H1 (cell line): ENCODE measurements around the gene ZXDC. TPM values are rescaled to one million over a fixed set of nuclear protein-coding genes. Genes with fewer than 3 reads are reported as not detected.

Experiments used
- CTCF ChIA-PET: fragments of 300-600 bp; sonication (Branson Sonifier 250); formaldehyde crosslinking; loops from one replicate; lab custom pipeline; 2021; ENCODE audit not compliant: partially characterized antibody; lab: Charles Lee
- POLR2A ChIA-PET: fragments of 300-600 bp; sonication (Branson Sonifier 250); formaldehyde crosslinking; loops from one replicate; lab custom pipeline; 2021; ENCODE audit warnings: inconsistent platforms; ENCODE audit not compliant: partially characterized antibody; lab: Charles Lee
- DNase-seq, 2 experiments: peaks; one replicate each; pipeline versions ENCODE4 v3.0.0 to v3.0.0-alpha.2; 2010 to 2022; ENCODE audit warnings: low spot score in 2 of 2, low read depth in 1 of 2, mixed read lengths in 1 of 2
- FAIRE-seq: peaks from 2 replicates; lab custom pipeline; 2011; peaks lifted over from hg19 to GRCh38; lab: Jason Lieb, UNC
- H2AFZ ChIP-seq: 2 replicates; pipeline ENCODE4 v1.8.1; 2012; ENCODE audit warnings: low read length, inconsistent platforms
- H2AK5ac ChIP-seq: 2 replicates; pipeline ENCODE4 v1.6.1; 2013; ENCODE audit warnings: low read depth, low read length
- H2BK120ac ChIP-seq: replicated peaks from 2 replicates; pipeline ENCODE3; 2013; ENCODE audit warnings: low read depth, low read length, inconsistent platforms
- H2BK12ac ChIP-seq: 2 replicates; pipeline ENCODE4 v1.6.1; 2013; ENCODE audit warnings: low read depth, low read length
- H2BK15ac ChIP-seq: 2 replicates; pipeline ENCODE4 v1.6.1; 2013; ENCODE audit warnings: low read length
- H2BK20ac ChIP-seq: 2 replicates; pipeline ENCODE4 v1.6.1; 2013; ENCODE audit warnings: low read length
- H2BK5ac ChIP-seq: 2 replicates; pipeline ENCODE4 v1.6.1; 2013; ENCODE audit warnings: low read depth, low read length
- H3K14ac ChIP-seq: 2 replicates; pipeline ENCODE4 v1.6.1; 2013; ENCODE audit warnings: inconsistent platforms; ENCODE audit not compliant: insufficient read length
- H3K18ac ChIP-seq: 2 replicates; pipeline ENCODE4 v1.6.1; 2013; ENCODE audit warnings: low read length; ENCODE audit errors: extremely low read depth
- H3K23ac ChIP-seq: 2 replicates; pipeline ENCODE4 v1.6.1; 2013; ENCODE audit warnings: inconsistent platforms; ENCODE audit not compliant: insufficient read length
- H3K23me2 ChIP-seq: 2 replicates; pipeline ENCODE4 v1.6.1; 2013; ENCODE audit warnings: low read depth, low read length
- H3K27ac ChIP-seq: 2 replicates; pipeline ENCODE4 v1.6.1; 2011; ENCODE audit warnings: low read depth, low read length, inconsistent platforms
- H3K27me3 ChIP-seq, 4 experiments: replicated peaks in 1 of 4; 1 replicate in 1 of 4; 2 replicates in 3 of 4; pipeline versions ENCODE4 v1.6.1 to v1.8.1; 2011 to 2013; ENCODE audit warnings: low read length in 3 of 4, mild to moderate bottlenecking in 3 of 4, inconsistent platforms in 2 of 4, mixed read lengths in 2 of 4, moderate library complexity in 1 of 4; ENCODE audit not compliant: control insufficient read depth in 3 of 4, insufficient read depth in 3 of 4; ENCODE audit errors: extremely low read depth in 1 of 4
- H3K36me3 ChIP-seq, 4 experiments: 2 replicates each; pipeline versions ENCODE4 v1.6.1 to v1.8.1; 2011 to 2013; ENCODE audit warnings: mild to moderate bottlenecking in 4 of 4, low read length in 3 of 4, moderate library complexity in 2 of 4, control low read depth in 1 of 4, inconsistent platforms in 1 of 4; ENCODE audit not compliant: insufficient read depth in 4 of 4, control insufficient read depth in 2 of 4
- H3K4ac ChIP-seq: replicated peaks from 2 replicates; pipeline ENCODE3; 2013; ENCODE audit warnings: low read length, low read depth, mixed read lengths, inconsistent platforms; ENCODE audit not compliant: insufficient read length
- H3K4me1 ChIP-seq, 4 experiments: replicated peaks in 1 of 4; 1 replicate in 1 of 4; 2 replicates in 3 of 4; pipeline versions ENCODE4 v1.6.1 to v1.8.1; 2011 to 2013; ENCODE audit warnings: low read length in 3 of 4, inconsistent platforms in 2 of 4, mixed read lengths in 1 of 4; ENCODE audit not compliant: insufficient read depth in 4 of 4, control insufficient read depth in 3 of 4
- H3K4me2 ChIP-seq, 2 experiments: 2 replicates each; pipeline versions ENCODE4 v1.6.1 to v1.8.1; 2011 to 2013; ENCODE audit warnings: low read depth in 2 of 2, low read length in 2 of 2, control low read depth in 1 of 2, inconsistent platforms in 1 of 2, mild to moderate bottlenecking in 1 of 2; ENCODE audit not compliant: insufficient read depth in 1 of 2
- H3K4me3 ChIP-seq, 4 experiments: fragments of 200-600, 300-600 bp in 1 of 4; sonication (generic), shearing (Covaris generic), sonication (Bioruptor Twin) in 1 of 4; 2 replicates each; pipeline versions ENCODE4 v1.5.1 to v1.8.1; 2011 to 2016; ENCODE audit warnings: low read length in 4 of 4, low read depth in 3 of 4, control low read depth in 2 of 4, inconsistent platforms in 2 of 4, mild to moderate bottlenecking in 2 of 4, mixed read lengths in 1 of 4, moderate library complexity in 1 of 4; ENCODE audit not compliant: insufficient read depth in 2 of 4; ENCODE audit errors: extremely low read depth in 1 of 4
- H3K56ac ChIP-seq: replicated peaks from 2 replicates; pipeline ENCODE3; 2013; ENCODE audit warnings: low read depth, mild to moderate bottlenecking, mixed read lengths, low read length, inconsistent platforms; ENCODE audit not compliant: insufficient read length
- H3K79me1 ChIP-seq: 2 replicates; pipeline ENCODE4 v1.6.1; 2013; ENCODE audit warnings: low read depth, low read length, control low read depth
- H3K79me2 ChIP-seq, 2 experiments: 2 replicates each; pipeline versions ENCODE4 v1.6.1 to v1.8.1; 2012 to 2013; ENCODE audit warnings: low read length in 2 of 2, mild to moderate bottlenecking in 2 of 2, inconsistent platforms in 1 of 2; ENCODE audit not compliant: insufficient read depth in 2 of 2, control insufficient read depth in 1 of 2
- H3K9ac ChIP-seq, 4 experiments: replicated peaks in 1 of 4; 1 replicate in 1 of 4; 2 replicates in 3 of 4; pipeline versions ENCODE4 v1.6.1 to v1.8.1; 2011 to 2013; ENCODE audit warnings: low read depth in 3 of 4, low read length in 3 of 4, control low read depth in 2 of 4, mild to moderate bottlenecking in 2 of 4, moderate library complexity in 2 of 4, inconsistent platforms in 1 of 4; ENCODE audit errors: extremely low read depth in 1 of 4
- H3K9me3 ChIP-seq, 2 experiments: 2 replicates each; pipeline versions ENCODE4 v1.6.1 to v1.8.1; 2012 to 2013; ENCODE audit warnings: mild to moderate bottlenecking in 2 of 2, moderate library complexity in 2 of 2, control low read depth in 1 of 2, inconsistent platforms in 1 of 2, low read depth in 1 of 2, low read length in 1 of 2, mixed read lengths in 1 of 2; ENCODE audit not compliant: insufficient read depth in 2 of 2
- H4K20me1 ChIP-seq, 2 experiments: replicated peaks in 1 of 2; 2 replicates each; pipeline versions ENCODE3 to v1.8.1; 2011 to 2013; ENCODE audit warnings: inconsistent platforms in 2 of 2, low read length in 2 of 2, mild to moderate bottlenecking in 1 of 2; ENCODE audit not compliant: insufficient read depth in 2 of 2, control insufficient read depth in 1 of 2
- H4K5ac ChIP-seq: 2 replicates; pipeline ENCODE4 v1.6.1; 2013; ENCODE audit warnings: low read length, low read depth, mixed read lengths, inconsistent platforms; ENCODE audit not compliant: insufficient read length
- H4K8ac ChIP-seq: 2 replicates; pipeline ENCODE4 v1.8.0; 2013; ENCODE audit warnings: mild to moderate bottlenecking, moderate library complexity, low read length, inconsistent platforms; ENCODE audit not compliant: insufficient read depth; ENCODE audit errors: extremely low read depth
- H4K91ac ChIP-seq: replicated peaks from 2 replicates; pipeline ENCODE3; 2013; ENCODE audit warnings: low read length, mixed read lengths, inconsistent platforms; ENCODE audit not compliant: insufficient read length
- BACH1 ChIP-seq: IDR thresholded peaks from 2 replicates; pipeline ENCODE4 v1.6.1; 2012; ENCODE audit warnings: low read length, improper control_type of control experiment
- BCL11A ChIP-seq, 2 experiments: IDR thresholded peaks; one replicate each; pipeline ENCODE4 v1.6.1; 2011; ENCODE audit warnings: low read depth in 2 of 2, low read length in 2 of 2, mild to moderate bottlenecking in 2 of 2
- CBX8 ChIP-seq: fragments of 300-800, 300-1000 bp; sonication (generic); IDR thresholded peaks from 2 replicates; pipeline ENCODE4 v1.7.1; 2016; ENCODE audit warnings: low read depth, low read length, borderline replicate concordance
- CTCF ChIP-seq, 3 experiments: IDR thresholded peaks; 1 replicate in 2 of 3; 2 replicates in 1 of 3; pipeline versions ENCODE4 v1.5.1 to v1.6.1; 2011; ENCODE audit warnings: low read length in 3 of 3, mild to moderate bottlenecking in 3 of 3, inconsistent platforms in 2 of 3, low read depth in 1 of 3, moderate library complexity in 1 of 3; ENCODE audit not compliant: insufficient read depth in 1 of 3; ENCODE audit errors: control extremely low read depth in 1 of 3
- EGR1 ChIP-seq: IDR thresholded peaks from 2 replicates; pipeline ENCODE4 v1.6.1; 2011; ENCODE audit warnings: low read depth, low read length, borderline replicate concordance
- KDM5A ChIP-seq: fragments of 200-600 bp; IDR thresholded peaks from 2 replicates; pipeline ENCODE4 v1.7.1; 2012; ENCODE audit warnings: mild to moderate bottlenecking, low read length, inconsistent platforms, mixed read lengths
- PHF8 ChIP-seq: fragments of 200-600 bp; sonication (generic); conservative IDR thresholded peaks from 2 replicates; pipeline ENCODE4 v1.7.1; 2012; ENCODE audit warnings: low read depth, mild to moderate bottlenecking, inconsistent platforms, low read length, moderate library complexity
- SP2 ChIP-seq: IDR thresholded peaks from 2 replicates; pipeline ENCODE4 v1.6.1; 2012; ENCODE audit warnings: mild to moderate bottlenecking, low read length, inconsistent platforms
- TBP ChIP-seq: IDR thresholded peaks from 2 replicates; pipeline ENCODE4 v1.6.1; 2011; ENCODE audit warnings: low read depth, low read length, improper control_type of control experiment
- WGBS, 2 experiments: shearing (Covaris generic) in 1 of 2; methylation state at CpG; one replicate each; pipeline versions ENCODE4 v1.1.6 to v1.1.7; 2013 to 2015; ENCODE audit warnings: low lambda C conversion rate in 2 of 2, mixed read lengths in 2 of 2, inconsistent platforms in 1 of 2, low coverage in 1 of 2, missing lambda C conversion rate in 1 of 2; ENCODE audit not compliant: insufficient replicate concordance in 2 of 2, insufficient coverage in 1 of 2, insufficient read length in 1 of 2; ENCODE audit errors: extremely low coverage in 1 of 2, missing lambda C conversion rate in 1 of 2; 5-methylcytosine and 5-hydroxymethylcytosine counted together
- polyA plus RNA-seq, 7 experiments: library from polyadenylated mRNA; depleted of rRNA in 3 of 7; stranded (reverse) in 5 of 7; unstranded in 2 of 7; fragments of >200 nt in 5 of 7; fragments of 200-250 nt in 2 of 7; gene quantifications; 1 replicate in 5 of 7; 2 replicates in 1 of 7; 4 replicates in 1 of 7; pipeline versions ENCODE4 v1.2.1 to v1.2.3, GENCODE V29; 2011 to 2013; ENCODE audit warnings: missing spikeins in 2 of 7, mixed read lengths in 2 of 7
- total RNA-seq: library from RNA; stranded (reverse); fragmentation: NEBNext Ultra II Directional; extraction: Animal tissue kit (Norgen Biotek cat#: 25700); gene quantifications from 2 replicates; pipeline ENCODE4 v1.2.1, GENCODE V29; 2021

The ZXDC gene
- total and polyA plus RNA-seq, 2 of the 8 experiments (the other 6 are each of a cell fraction or from before 2014, with no cell fraction given), result 12.7 to 24.3 TPM

DNA sequence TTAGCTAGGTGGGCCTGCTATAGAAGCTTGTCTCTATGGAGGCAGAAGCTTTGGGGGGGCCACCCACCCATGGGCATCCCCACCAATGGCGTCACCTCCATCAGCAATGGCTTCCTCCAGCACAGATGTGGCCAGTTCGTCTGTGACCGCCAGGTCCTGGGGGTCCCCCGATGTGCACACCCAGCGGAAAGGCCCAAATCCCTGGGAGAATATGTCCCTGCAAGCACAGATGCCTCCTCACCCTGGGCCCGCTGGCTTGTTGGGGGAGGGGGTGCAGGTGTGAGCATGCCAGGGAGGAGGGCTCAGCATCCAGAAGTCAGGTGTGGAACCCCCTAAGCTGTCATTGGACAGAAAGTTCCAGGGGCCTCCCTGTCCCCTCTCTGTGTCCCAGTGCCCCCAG, 22.3 kb upstream of the ZXDC start:
- H4K20me1 ChIP-seq, result peaks cover 0 to 6% of the 10 kb centered on the region in 2 experiments
- H2AK5ac ChIP-seq, result no peak overlapping the region
- no peak overlapping the region for H3K56ac ChIP-seq
- no peak overlapping the region for H3K23ac ChIP-seq
- no peak overlapping the region for H3K4me3 ChIP-seq
- no peak for DNase-seq
- 98% methylated on average over 3 of the region's 6 CpGs; no CpG with 5 or more reads in 1 of the 2 experiments for WGBS, 2 experiments
- H3K4me1 ChIP-seq, result peaks cover 0 to 22% (median 16%) of the 10 kb centered on the region in 4 experiments; a peak in 6 of 7 replicates
- H3K4me2 ChIP-seq, result no peak overlapping the region
- H2BK20ac ChIP-seq, result no peak overlapping the region
- H3K14ac ChIP-seq, result no peak overlapping the region
- 0 out of 2 replicates have a peak overlapping the region, but pooled peaks have one; percentile 8 for H2BK15ac ChIP-seq
- H3K36me3 ChIP-seq, result no peaks in the 10 kb centered on the region; a peak in 1 of 8 replicates
- FAIRE-seq, result no peak
- H3K79me1 ChIP-seq, result no peaks in the 10 kb centered on the region; the same call in 1 of the 2 replicates
- H3K79me2 ChIP-seq, result peaks cover 0 to 3% of the 10 kb centered on the region in 2 experiments; a peak in 1 of 4 replicates
- H4K91ac ChIP-seq, result peak overlapping the region; percentile 63
- H4K8ac ChIP-seq, result no peak overlapping the region
- no peak overlapping the region for H3K4ac ChIP-seq
- H3K27ac ChIP-seq, result no peak overlapping the region
- H2BK12ac ChIP-seq, result no peak overlapping the region
- ChIA-PET CTCF (interaction anchor here (1.0 to 6.6 kb wide), 7 partner anchors 9 to 1046 kb away, joined by 3 to 49 read pairs (median 4); no protein-coding TSS in a partner anchor), POLR2A (interaction anchor here (0.8 to 1.3 kb wide), 2 partner anchors 21 to 231 kb away, joined by 3 to 4 read pairs; no protein-coding TSS in a partner anchor)
- no peak overlapping the region for H3K9ac ChIP-seq
- no peaks in the 10 kb centered on the region for H3K9me3 ChIP-seq
- H4K5ac ChIP-seq, result no peak overlapping the region
- no peak overlapping the region for H2BK5ac ChIP-seq
- H3K27me3 ChIP-seq, result no peaks in the 10 kb centered on the region
- no peak overlapping the region for H2AFZ ChIP-seq
- peaks cover 2% of the 10 kb centered on the region; the same call in 1 of the 2 replicates for H3K23me2 ChIP-seq
- no peak overlapping the region for H2BK120ac ChIP-seq
- H3K18ac ChIP-seq, result no peak overlapping the region
- no peak for TF ChIP-seq EGR1
- TF ChIP-seq BACH1, result no peak
- no peak for TF ChIP-seq CTCF (IDR thresholded peaks at IDR 0.05; ENCODE audit: control extremely low read depth in 1 of 3, insufficient read depth in 1 of 3, low read depth in 1 of 3, low read length in 3 of 3)
- no peak for TF ChIP-seq BCL11A (IDR thresholded peaks at IDR 0.05; ENCODE audit: low read depth in 2 of 2, low read length in 2 of 2)
- no peak for TF ChIP-seq PHF8
- no peak for TF ChIP-seq SP2
- TF ChIP-seq KDM5A, result no peak
- no peak for TF ChIP-seq CBX8
- TF ChIP-seq TBP, result no peak
